ENCODE measurements around the gene VWA8.
"Not testable (repeated sequence)": the region's sequence is repeated elsewhere in the genome, so short reads cannot be mapped to it uniquely, and the experiment has no call there.

- TF ChIP-seq POLR2A (IDR thresholded peaks at IDR 0.05; ENCODE audit: low read length); GATA1 (IDR thresholded peaks at IDR 0.05; ENCODE audit: low read depth, low read length): not testable (repeated sequence)
Measured at GRCh38 chr13:41834697-41835096, 126.2 kb downstream of the VWA8 start.
